ENCODE data around the gene NACC1.

NACC1 gene

DNA sequence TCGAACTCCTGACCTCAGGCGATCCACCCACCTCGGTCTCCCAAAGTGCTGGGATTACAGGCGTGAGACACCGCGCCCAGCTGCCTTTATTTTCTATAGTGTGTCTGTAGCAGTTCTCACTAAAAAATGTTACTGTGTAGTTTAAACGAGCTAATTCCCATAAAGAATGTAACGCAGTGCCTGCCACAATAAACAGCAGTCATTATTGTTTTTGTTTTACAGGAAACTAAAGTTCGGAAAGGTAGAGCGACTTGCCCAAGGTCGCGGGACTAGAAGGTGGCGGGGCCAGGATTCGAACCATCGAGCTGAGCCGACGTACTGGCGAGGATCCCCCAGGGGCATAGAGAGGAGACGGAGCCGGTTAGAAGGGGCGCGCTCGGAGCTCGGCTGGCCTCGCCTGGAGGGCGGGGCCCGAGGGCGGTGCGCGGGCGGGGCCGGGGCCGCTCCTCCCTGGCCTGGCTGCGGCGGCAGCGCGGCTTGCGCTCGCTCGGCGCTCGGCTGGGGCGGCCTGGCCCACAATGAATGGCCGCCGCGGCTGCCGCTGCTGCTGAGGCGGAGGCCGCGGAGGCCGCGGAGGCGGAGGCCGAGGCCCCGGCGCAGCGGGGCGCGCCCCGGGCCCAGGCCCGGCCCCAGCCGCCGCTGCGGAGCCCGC is at the start of gene NACC1:
NACC1 (plus strand) TSS at position 493 of the 652 bp plus-strand sequence. CDS start 16,944 bp downstream, outside the sequence.
- DNase-seq: peak in 57 of 58 donors; percentile 28 to 94 (median 82)

DNA sequence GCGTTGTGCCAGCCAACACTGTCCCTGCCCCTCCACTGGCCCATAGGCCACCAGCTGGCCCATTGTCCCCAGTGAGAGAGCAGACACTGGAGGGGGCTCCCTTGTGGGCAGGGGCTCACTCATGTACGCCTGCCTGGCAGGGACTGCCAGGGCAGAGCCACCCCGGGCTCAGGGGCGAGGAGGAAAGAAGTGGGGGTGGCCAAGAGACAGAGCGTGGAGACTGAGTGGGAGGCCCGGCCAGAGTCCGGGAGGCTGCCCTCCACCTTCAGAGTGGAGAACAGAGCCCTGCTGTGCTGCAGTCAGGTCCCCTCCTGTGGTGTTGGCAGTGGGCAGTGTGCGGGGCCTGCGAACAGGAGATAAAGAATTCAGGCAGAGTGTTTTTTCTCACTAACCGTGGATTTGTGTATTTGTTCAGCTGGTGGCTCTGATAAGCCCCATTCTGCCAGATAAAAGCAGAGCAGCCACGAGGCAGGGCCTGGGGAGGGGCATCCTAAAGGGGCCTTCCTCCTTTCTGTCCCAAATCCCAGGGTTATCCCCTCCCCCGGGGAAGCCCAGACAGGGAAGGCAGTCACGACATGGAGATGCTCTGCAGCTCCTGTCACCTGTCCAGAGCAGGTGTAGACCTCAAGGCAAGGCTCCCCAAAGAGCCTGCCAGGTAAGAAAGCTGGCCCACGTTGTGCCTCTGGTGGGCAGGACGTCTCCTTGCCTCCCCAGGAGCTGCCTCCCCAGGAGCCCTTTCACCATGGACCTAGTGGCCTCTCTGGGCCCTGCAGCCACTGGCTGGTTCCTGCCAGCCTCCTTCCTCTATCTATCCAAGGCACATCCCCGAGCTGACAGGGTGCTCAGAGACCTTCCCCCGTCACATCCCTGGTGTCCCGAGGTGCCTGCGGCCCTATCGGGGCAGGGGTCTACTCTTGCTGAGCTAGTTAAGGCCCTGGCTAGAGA is 48.4 kb upstream of the NACC1 start:
- peak in 8 of 58 donors; percentile 6 to 65 (median 52) for DNase-seq

DNA sequence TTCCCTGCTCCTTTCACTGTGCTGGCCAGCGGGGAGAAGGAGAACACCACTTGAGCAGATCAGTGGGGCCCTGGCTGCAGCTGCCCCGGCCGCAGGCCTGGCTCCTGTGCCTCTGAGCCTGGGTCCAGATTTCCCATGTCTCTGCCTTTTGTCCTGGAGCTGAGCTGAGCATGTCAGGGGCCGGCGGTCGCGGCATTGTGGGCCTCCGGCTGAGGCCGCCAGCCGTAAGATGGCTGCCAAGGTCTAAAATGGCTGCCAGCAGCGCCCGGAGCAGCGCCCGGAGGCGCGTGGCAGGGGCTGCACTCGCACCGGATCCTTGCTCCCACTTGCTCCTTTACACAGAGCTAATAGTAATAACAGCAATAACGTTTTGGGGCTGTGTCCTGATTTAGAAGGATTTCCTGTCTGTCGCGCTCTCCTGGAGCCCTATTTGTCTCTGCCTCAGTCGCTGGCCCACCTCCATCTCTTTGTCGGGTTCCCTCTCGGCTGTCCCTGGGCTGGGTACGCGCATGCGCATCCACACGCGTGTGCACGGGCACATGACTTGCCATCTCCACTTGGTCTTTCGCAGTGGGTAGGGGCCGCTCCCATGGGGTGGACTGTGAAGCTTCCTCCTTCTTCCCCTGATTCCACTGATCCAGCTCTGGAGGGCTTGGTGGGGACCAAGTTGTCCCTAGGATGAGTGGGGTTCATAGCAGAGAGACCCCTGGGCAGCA is 47.5 kb upstream of the NACC1 start:
- peak in 52 of 58 donors; percentile 40 to 84 (median 70) for DNase-seq

DNA sequence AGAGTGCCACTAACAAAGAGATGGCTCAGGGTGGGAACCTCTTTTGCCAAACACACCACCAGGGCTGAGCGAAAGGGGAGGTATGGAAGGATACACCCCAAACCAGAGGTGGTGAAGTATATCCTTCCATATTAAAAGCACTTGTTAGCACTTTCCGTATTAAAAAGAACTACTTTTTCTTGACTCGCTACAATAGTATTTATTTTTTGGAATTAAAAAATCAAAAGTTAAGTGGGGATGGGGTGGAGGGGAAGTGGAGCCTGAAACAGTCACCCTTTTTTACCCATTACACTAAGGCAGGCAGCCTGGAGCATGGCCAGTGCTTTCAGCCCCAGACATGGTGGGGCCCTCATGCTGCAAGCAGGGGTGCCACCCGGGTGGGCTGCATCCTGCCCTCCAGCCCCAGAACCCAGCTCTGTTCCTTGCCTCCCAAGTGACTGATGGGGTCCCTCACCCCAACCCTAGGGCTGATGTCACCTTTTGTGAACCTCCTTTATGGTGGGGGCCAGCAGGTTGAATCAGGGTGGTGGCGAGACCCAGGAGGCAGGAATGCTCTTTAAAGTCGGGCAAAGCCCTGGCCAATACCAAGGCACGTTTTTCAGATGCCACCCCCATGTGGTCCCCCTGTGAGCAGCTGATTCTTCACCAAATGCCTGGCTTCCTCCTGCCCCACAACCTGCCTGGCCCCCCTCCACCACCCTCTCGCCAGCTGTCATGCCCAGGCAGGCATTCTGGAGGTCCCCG is 46.4 kb upstream of the NACC1 start:
- peak in 1 of 58 donors; percentile 58 for DNase-seq

DNA sequence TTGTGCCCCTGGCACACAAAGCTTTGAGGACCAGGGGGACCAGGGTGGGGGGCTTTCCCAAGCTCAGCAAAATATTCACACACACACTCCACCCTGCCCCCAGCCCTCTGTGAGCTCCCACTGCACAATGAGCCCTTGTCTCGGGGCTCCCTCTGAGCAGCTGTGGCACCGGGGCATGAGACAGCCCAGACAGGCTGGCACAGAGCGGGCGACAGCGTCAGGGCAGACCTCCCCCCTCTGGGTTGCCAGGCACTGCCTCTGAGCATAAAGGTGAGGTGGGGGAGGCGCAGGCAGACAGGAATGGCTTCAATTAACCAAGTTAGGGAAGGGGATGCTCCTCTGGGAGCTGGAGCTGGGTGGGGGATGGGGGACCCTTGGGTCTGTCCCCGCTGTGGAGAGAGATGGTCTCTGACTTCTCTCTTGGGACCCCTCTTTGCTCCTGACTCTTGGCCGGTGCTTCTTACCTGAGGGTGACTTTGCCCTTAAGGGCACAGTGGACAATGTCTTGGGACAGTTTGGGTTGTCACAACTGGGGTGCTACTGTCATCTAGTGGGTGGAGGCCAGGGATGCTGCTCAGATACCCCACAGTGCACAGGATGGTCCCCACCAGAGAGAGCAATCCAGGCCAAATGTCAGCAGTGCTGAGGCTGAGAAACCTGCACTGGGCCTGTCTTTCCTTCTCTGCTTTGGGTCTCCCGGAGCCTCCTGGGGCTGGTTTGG is 45.7 kb upstream of the NACC1 start:
- DNase-seq: peak in 57 of 58 donors; percentile 20 to 98 (median 86)

DNA sequence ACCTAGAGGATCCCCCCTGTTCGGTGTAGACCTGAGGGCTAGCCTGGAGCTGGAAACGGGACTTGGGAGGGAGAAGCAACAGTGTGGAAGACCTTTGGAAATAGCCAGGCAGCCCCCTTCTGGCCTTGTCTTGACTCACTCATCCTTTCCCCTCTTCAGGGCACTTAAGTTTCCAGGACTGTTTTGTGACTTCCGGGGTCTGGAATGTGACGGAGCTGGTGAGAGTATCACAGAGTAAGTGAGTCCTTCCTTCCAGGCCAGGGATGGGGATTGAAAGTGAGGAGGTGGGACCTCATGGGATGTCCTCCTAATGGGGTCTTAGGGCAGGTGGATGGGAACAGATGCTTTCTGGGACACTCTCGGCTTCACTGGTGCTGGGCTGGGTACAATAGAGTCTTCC is 44.8 kb upstream of the NACC1 start:
- no peak for DNase-seq

DNA sequence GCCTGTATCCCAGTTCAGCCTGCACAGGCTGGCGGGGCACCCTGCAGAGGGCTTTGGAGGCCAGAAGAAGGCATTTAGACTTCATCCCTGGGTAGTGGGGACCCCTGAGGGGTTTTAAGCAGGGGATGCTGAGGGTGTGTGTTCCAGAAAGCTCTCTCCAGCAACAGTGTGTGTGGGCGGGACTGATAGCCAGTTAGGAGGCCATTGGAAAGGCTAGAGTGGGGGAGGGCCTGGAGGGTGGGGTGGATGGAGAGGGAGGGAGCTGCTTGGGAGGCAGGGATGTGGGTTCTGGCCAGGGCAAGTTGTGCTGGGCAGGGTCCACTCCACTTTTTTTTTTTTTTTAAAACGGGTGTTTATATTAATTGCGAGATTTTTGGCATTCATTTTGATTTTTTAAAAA is 43.7 kb upstream of the NACC1 start:
- no peak for DNase-seq

DNA sequence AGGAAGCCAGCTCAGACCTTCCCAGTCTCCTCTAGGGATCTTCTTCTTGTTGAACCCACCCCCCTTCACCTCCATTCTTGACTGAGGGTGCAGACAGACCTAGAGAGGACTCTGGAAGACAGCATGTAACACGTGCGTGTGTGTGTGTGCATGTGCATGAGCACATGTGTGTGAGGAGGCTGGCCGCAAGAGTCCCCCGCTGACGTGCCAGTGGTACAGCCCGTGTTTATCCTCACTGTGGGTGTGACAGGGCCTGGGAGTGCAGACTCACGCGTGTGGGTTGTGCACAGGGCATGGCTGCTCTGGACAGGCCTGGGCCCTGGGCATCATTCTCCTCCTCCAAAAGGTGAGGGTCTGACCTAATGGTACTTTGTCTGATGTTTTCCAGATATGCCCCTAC is 41.7 kb upstream of the NACC1 start:
- DNase-seq: peak in 4 of 58 donors; percentile 24 to 39 (median 36)

DNA sequence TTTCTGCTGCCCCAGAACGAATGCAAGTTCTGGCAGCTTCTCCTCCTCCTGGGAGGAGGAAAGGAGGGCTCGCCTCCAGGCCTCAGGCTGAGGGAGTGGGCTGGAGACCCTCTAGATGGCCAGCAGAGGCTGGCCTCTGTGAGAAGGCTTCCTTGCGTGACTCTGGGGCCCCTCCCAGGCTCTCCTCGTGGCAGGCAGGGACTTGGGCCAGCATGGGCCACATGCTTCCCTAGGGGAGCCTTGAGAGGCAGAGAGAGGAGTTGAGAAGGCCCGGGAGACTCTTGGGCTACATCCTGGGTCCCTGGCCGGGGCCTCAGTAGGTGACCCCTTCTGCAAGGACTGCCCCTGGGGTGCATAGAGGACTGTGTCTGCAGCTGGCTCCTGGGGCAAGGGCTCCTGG is 41.3 kb upstream of the NACC1 start:
- peak in 32 of 58 donors; percentile 23 to 67 (median 44) for DNase-seq

DNA sequence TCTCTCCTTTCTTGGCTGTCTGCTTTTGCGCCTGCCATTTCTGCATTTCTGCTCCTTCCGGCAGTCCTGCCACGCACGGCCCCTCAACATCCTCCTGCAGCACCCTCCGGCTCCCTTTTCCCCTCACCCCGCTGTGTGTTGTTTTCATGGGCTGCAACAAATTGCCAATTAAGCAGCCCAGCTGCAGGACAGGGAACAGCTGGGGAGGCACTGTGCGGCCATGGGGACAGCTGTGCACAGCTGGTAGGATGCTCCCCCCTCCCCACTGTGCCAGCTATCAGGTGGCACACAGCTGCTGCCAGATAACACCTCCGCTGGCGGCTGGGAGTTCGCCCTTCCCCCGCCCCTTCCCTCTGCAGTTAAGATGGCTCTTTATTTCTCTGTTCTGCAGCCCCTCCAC is 40.8 kb upstream of the NACC1 start:
- DNase-seq: peak in 28 of 58 donors; percentile 21 to 80 (median 54)

DNA sequence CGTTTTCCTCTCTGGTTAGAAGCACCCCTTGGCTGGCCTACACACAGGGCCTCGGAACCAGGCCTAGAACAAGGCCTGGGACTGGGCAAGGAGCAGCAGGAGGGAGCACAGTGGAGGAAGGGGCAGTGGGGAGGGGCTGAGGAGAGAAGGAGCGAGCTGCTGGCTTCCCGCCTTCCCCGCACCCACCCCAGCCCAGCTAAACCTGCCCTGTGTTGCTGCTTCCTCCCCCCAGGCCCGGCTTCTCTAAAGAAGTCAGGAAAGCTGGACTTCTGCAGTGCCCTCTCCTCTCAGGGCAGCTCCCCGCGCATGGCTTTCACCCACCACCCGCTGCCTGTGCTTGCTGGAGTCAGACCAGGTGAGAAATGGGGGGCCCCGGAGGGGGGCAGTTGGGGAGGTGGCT is 39.7 kb upstream of the NACC1 start:
- no peak for DNase-seq

DNA sequence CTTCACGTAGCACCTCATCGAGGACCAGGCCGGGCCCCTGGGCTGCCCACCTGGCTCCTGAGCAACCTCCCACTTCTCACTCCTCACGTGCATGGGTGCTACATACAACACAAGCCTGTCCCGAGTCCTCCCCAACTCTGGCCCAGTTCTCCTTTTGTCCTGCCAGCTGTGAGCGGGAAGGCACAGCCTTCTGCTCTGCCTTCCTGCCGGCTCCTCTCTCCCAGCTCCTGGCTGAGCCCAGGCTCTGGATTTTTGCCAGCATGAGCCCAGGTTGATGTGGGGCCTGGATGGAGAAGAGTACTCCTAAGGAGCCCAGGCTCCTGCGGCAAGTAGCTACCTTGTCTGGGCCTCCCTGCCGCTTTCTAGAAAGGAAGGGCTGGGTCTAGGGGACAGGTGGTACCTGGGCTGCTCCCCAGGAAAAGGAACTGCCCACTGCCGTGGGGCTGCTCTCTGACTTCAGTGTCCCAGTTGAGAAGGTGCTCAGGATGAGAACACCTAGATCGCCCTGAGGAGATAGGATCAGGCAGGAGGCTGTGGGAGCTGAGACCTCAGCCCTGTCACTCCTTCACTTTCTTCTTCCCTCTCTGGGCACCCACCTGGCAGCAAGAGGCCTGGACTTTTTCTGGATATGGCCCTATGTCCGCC is 39.0 kb upstream of the NACC1 start:
- DNase-seq: peak in 4 of 58 donors; percentile 11 to 31 (median 22)

DNA sequence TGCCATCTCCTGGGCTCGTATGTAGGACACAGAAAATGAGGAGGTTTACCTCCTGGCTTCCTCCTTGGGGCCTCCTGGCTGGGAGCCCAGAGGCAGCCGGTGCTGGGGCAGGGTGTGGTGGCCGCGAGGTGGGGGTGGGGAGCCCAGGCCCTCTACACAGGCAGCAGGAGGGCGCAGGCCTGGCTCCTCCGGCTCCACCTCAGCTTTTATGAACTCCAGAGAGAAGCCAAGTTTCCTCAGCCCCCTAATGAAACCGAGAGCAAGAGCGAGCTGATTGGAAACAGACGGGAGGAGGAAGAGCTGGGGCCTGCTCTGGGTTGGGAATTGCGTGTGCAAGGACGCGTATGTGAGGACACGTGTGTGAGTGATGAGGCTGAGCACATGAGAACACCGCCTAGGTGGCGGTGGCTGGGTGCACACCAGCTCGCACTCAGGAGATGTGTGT is 38.5 kb upstream of the NACC1 start:
- DNase-seq: peak in 1 of 58 donors; percentile 9

DNA sequence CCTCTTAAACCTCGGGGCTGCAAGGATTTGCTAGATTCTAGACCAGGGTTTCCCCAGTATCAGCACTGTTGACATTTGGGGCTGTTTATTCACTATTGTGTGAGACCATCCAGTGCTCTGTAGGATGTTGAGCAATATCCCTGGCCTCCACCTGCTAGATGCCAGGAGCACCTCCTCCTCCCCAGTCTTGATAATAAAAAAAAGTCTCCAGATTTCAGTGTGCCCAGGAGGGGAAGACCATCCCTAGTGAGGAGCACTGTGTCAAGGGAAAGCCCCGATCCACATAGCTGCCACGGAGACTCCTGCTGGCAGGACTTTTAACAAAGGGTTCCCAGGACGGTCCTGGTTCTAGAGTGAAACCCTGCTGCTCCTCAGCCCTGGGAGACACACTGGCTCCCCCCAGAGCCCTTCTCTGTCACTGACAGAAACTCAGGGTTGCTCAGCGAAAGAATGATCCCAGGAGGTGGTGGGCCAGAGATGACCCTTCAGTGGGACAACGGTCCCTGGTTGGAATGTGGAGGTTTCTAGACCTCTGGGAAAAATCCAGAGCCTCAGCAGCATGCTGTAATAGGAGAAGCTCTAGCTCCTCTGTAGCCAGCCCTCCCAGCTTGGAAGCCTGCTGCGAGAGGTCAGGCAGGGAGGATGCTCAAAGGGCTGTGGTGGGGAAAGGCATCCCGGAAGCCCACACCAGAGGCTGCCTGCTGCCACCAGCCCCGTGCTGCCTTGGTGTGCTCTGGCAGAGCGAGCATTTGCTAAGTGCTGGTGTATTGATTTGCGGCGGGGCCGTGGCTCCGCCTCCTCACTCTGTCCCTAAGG is 35.7 kb upstream of the NACC1 start:
- DNase-seq: peak in 12 of 58 donors; percentile 16 to 63 (median 40)

DNA sequence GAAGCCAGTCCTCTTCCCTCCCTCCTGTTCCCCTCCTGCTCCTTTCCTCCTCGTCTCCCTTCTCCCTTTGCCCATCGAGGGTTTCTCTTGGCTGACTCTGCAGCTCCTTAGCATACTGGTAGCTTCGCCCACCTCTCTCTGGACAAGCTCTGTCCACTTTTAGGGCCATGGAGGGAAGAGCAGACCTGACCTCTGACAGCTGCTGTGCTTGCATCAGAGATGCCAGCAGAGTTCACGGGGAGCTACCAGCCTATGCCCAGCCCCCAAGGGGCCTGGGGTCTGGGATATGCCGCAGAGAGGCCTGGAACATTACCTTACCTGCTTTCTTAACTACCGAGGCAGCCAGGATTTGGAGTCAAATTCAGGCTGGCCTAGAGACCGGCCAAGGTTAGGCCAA is 35.1 kb upstream of the NACC1 start:
- DNase-seq: no peak

DNA sequence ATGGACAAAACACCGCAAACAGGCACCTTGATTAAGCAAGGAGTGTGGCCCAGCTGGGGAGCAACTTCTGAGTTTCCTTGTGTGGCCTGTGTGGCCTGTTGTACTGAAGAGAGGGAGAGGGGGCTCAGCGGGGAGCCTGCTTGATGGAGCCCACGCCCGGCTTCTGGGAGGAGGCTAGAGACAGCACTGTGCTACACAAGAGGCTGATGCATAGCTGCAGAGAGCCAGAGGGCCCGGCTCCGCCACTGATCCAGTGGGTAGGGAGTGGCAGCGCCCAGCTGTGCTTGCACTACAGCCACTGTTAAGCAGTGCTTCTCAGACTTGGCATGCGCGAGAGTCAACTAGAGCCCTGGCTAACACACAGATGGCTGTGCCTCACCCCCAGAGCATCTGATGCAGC is 34.4 kb upstream of the NACC1 start:
- peak in 12 of 58 donors; percentile 35 to 55 (median 44) for DNase-seq

DNA sequence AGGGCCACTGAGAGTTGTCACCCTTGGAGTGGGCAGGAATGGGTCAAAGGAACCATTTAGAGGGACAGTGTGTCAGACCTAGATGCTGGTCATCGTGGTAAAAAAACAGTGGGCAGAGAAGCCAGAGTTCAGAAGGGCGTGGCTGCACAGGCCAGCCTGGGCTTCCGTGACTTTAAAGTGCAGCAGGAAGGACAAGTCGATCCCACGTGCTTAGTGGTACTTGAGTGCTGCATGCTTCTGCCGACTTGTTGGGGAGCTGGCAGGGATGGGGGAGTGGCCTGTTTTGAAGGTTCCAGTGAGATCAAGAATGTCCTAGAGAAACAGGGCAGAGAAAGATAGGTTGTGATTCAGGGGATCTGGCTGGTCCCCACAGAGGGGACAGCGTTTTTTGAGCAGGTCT is 32.4 kb upstream of the NACC1 start:
- no peak for DNase-seq

DNA sequence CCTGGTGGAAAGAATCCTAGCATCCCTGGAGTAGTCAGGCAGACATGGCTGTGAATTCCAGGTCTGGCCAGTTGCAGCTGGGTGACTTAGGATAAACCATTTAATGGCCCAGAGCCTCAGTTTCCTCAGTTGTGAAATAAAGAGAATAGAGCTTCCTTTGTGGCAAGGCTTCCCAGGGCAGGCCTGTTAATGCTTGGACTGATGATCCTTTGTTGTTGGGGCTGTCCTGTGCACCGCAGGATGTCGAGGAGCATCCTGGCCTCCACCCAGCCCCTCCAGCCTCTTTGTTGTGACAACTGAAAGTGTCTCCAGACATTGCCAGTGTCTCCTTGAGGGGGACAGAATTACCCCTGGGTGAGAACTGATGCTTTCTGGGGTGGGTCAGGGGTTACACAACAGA is 31.7 kb upstream of the NACC1 start:
- DNase-seq: no peak

DNA sequence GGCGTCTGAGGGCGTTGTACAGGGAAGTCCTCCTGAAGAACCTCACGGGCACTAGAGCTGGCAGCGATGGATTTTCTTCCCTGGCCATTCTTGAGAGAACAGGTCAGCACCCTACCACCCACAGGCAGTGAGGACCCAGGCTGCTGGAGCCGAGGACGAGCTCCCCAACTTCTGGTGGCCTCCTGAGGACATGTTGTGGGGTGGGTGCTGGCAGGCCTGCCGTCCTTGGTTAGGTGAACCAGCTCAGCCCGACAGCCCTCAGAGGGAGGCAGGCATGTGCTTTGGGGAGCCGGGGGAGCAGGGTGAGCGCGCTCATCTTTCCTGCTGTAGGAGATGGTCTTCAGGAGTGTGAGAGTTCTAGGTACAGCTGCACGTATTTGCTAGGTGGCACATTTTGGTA is 30.8 kb upstream of the NACC1 start:
- DNase-seq: no peak

Measured in anterior cingulate cortex (tissue), 58 donors.